K562 (cell line): ENCODE results near the gene SEC14L1. TPM values are rescaled to one million over a fixed set of nuclear protein-coding genes. Genes with fewer than 3 reads are reported as not detected.
A peak's percentile ranks its signal among the peaks of the same experiment; 100 is the strongest.

Experiments
- ATAC-seq: fragments of 200-7000 bp; cut with Tn5 transposase; 3 replicates; pipeline ENCODE4 v1.9.1; 2020; ENCODE audit warnings: moderate library complexity
- BruUV-seq: library from RNA; stranded (reverse); fragments of 400-500 nt; replicated peaks from 2 replicates; lab custom pipeline; 2021; lab: Mats Ljungman, UMichigan
- CTCF ChIA-PET: fragments of 300-600 bp; formaldehyde crosslinking; extraction: SDS; loops from one replicate; lab custom pipeline; 2021; ENCODE audit warnings: low intra/inter-chr PET ratio; lab: Yijun Ruan, JAX
- POLR2A ChIA-PET: fragments of 300-600, 350-650 bp; sonication (Branson Sonifier 250); formaldehyde crosslinking; extraction: SDS; loops from one replicate; lab custom pipeline; 2021; ENCODE audit warnings: antibody characterized with exemption, inconsistent platforms; lab: Yijun Ruan, JAX
- DNase-seq, 4 experiments: peaks; one replicate each; pipeline versions ENCODE4 v3.0.0 to v3.0.0-alpha.2; 2011 to 2018; ENCODE audit warnings: low spot score in 3 of 4, mixed read lengths in 3 of 4; ENCODE audit errors: extremely low read depth in 1 of 4
- FAIRE-seq: peaks from 2 replicates; lab custom pipeline; 2011; peaks lifted over from hg19 to GRCh38; lab: Jason Lieb, UNC
- H2AFZ ChIP-seq: 2 replicates; pipeline ENCODE4 v1.6.0; 2011; ENCODE audit warnings: low read depth, low read length, control low read depth, inconsistent platforms
- H3K27ac ChIP-seq: fragments of 200-600 bp; 3 replicates; pipeline ENCODE4 v1.8.0; 2011; ENCODE audit warnings: low read depth, mild to moderate bottlenecking, control low read depth, inconsistent platforms, low read length, moderate library complexity, mixed read lengths; ENCODE audit errors: extremely low read depth
- H3K27me3 ChIP-seq, 2 experiments: fragments of 300-600 bp in 1 of 2; 2 replicates in 1 of 2; 3 replicates in 1 of 2; pipeline versions ENCODE4 v1.6.0 to v1.8.0; 2011; ENCODE audit warnings: inconsistent platforms in 2 of 2, low read length in 2 of 2, mild to moderate bottlenecking in 1 of 2, mixed read lengths in 1 of 2, moderate library complexity in 1 of 2; ENCODE audit not compliant: control insufficient read depth in 2 of 2, insufficient read depth in 2 of 2
- H3K36me3 ChIP-seq: fragments of 300-600 bp; 3 replicates; pipeline ENCODE4 v1.8.0; 2011; ENCODE audit warnings: mild to moderate bottlenecking, low read length, inconsistent platforms; ENCODE audit not compliant: control insufficient read depth, insufficient read depth
- H3K4me1 ChIP-seq, 2 experiments: fragments of 200-600 bp in 1 of 2; replicated peaks in 1 of 2; 2 replicates in 1 of 2; 3 replicates in 1 of 2; pipeline versions ENCODE4 v1.5.1 to v1.8.0; 2011; ENCODE audit warnings: inconsistent platforms in 2 of 2, low read length in 2 of 2, mild to moderate bottlenecking in 1 of 2, mixed read lengths in 1 of 2, moderate library complexity in 1 of 2; ENCODE audit not compliant: control insufficient read depth in 2 of 2, insufficient read depth in 2 of 2
- H3K4me2 ChIP-seq: 2 replicates; pipeline ENCODE4 v1.6.1; 2011; ENCODE audit warnings: low read length, control low read depth, inconsistent platforms, mixed read lengths; ENCODE audit not compliant: insufficient read depth
- H3K4me3 ChIP-seq: fragments of 200-600 bp; sonication (generic), shearing (Covaris generic); 2 replicates; pipeline ENCODE4 v1.5.1; 2016; ENCODE audit warnings: control low read depth, inconsistent platforms
- H3K79me2 ChIP-seq: fragments of 200-600 bp; 3 replicates; pipeline ENCODE4 v1.8.0; 2011; ENCODE audit warnings: low read length, inconsistent platforms; ENCODE audit not compliant: control insufficient read depth, insufficient read depth
- H3K9ac ChIP-seq, 2 experiments: 2 replicates each; pipeline versions ENCODE4 v1.6.0 to v1.6.1; 2011; ENCODE audit warnings: low read depth in 2 of 2, low read length in 2 of 2, control low read depth in 1 of 2, inconsistent platforms in 1 of 2, mild to moderate bottlenecking in 1 of 2, mixed read lengths in 1 of 2; ENCODE audit not compliant: insufficient read depth in 1 of 2
- H3K9me1 ChIP-seq: one replicate; pipeline ENCODE4 v1.6.0; 2011; ENCODE audit warnings: inconsistent platforms, mild to moderate bottlenecking, low read length, moderate library complexity; ENCODE audit not compliant: control insufficient read depth, insufficient read depth
- H3K9me3 ChIP-seq: replicated peaks from 2 replicates; pipeline ENCODE4 v1.5.1; 2011; ENCODE audit warnings: low read depth, low read length, inconsistent platforms; ENCODE audit not compliant: control insufficient read depth, insufficient read depth
- H4K20me1 ChIP-seq: replicated peaks from 2 replicates; pipeline ENCODE4 v1.6.1; 2011; ENCODE audit warnings: low read length, inconsistent platforms, mixed read lengths; ENCODE audit not compliant: control insufficient read depth, insufficient read depth
- TAL1 ChIP-seq: fragments of 450-650 bp; IDR thresholded peaks from 2 replicates; pipeline ENCODE4 v1.6.1; 2016; ENCODE audit warnings: mild to moderate bottlenecking
- TFE3 ChIP-seq: fragments of 450-650 bp; formaldehyde crosslinking; IDR thresholded peaks from 2 replicates; pipeline ENCODE4 v1.4.0; 2020; ENCODE audit warnings: mild to moderate bottlenecking, mixed read lengths
- WGBS: fragments of 100-300 bp; shearing (Covaris generic); methylation state at CpG from one replicate; pipeline ENCODE4 v1.1.6; 2016; ENCODE audit warnings: low coverage, mixed read lengths; ENCODE audit not compliant: insufficient coverage; ENCODE audit errors: missing lambda C conversion rate; 5-methylcytosine and 5-hydroxymethylcytosine counted together
- in situ Hi-C: fragments of 300-500 bp; cut with MboI; formaldehyde crosslinking; loops from 4 replicates; pipeline ENCODE4 v1.15.0; 2018; ENCODE audit warnings: inconsistent platforms, mixed read lengths
- intact Hi-C: fragments of 100-400 bp; cut with micrococcal nuclease; formaldehyde crosslinking; loops from 2 replicates; pipeline ENCODE4 v1.14.2; 2022
- polyA plus RNA-seq, 8 experiments: library from polyadenylated mRNA; depleted of rRNA in 4 of 8; stranded (reverse) in 5 of 8; unstranded in 3 of 8; fragments of >200 nt; fragmentation: Nextera tagmentation in 2 of 8; fragmentation: Illumina TruSeq in 1 of 8; extraction: Ambion mirVana in 2 of 8; extraction: Trizol in 1 of 8; gene quantifications; 2 replicates each; pipeline versions ENCODE4 v1.2.1 to v1.2.3, GENCODE V29; 2011 to 2014; ENCODE audit warnings: inconsistent platforms in 1 of 8, missing spikeins in 1 of 8
- total RNA-seq, 7 experiments: library from RNA; depleted of rRNA in 6 of 7; stranded (reverse); fragments of >200 nt in 6 of 7; fragmentation: Illumina TruSeq in 2 of 7; extraction: Trizol in 2 of 7; gene quantifications; 2 replicates each; pipeline versions ENCODE4 v1.2.1 to v1.2.3, GENCODE V29; 2011 to 2021; ENCODE audit warnings: low replicate concordance in 1 of 7

SEC14L1 gene
- total and polyA plus RNA-seq, 9 of the 15 experiments (the other 6 are each of a cell fraction or from before 2014, with no cell fraction given) = 3.1 to 39.7 (median 15.2) TPM

- no peak for DNase-seq
- no peak overlapping the region for H2AFZ ChIP-seq
- WGBS = 78% methylated on average over 6 of the region's 6 CpGs
- H3K36me3 ChIP-seq = peaks cover 64% of the 10 kb centered on the region
- ChIA-PET POLR2A (interaction anchor here (0.6 to 2.1 kb wide), 2 partner anchors 7 to 9 kb away, joined by 3 to 6 read pairs; no protein-coding TSS in a partner anchor), CTCF (interaction anchor here (2.0 kb wide), 1 partner anchor 149 kb away, joined by 12 read pairs; no protein-coding TSS in a partner anchor)
- no peak for ATAC-seq
- no peaks in the 10 kb centered on the region for H4K20me1 ChIP-seq
- peaks cover 0 to 5% of the 10 kb centered on the region in 2 experiments; a peak in 3 of 5 replicates for H3K4me1 ChIP-seq
- no TSS peak for BruUV-seq
- intact Hi-C loops (no loop called here), in situ Hi-C loops (no loop called here)
- no peak overlapping the region for H3K4me2 ChIP-seq
- TF ChIP-seq TAL1 = no peak
- TF ChIP-seq TFE3 (CRISPR knock-in tag) = peak; percentile 37; the same call in 1 of the 2 replicates
- no peaks in the 10 kb centered on the region for H3K27me3 ChIP-seq
- H3K27ac ChIP-seq = no peak overlapping the region
- FAIRE-seq = no peak
- H3K79me2 ChIP-seq = peaks cover 3% of the 10 kb centered on the region; the same call in 2 of the 3 replicates
- H3K9me3 ChIP-seq = no peaks in the 10 kb centered on the region
- no peak overlapping the region for H3K9ac ChIP-seq
- no peak overlapping the region for H3K4me3 ChIP-seq
- H3K9me1 ChIP-seq = no peaks in the 10 kb centered on the region
Measured at GRCh38 chr17:77097631-77098180, 43.1 kb upstream of the SEC14L1 start.
